Epithelial cell of esophagus (primary cell): ENCODE data around the gene FGF18.
"Not testable (repeated sequence)": the region's sequence is repeated elsewhere in the genome, so short reads cannot be mapped to it uniquely, and the experiment has no call there.

Experiments
- DNase-seq: peaks from one replicate; pipeline ENCODE4 v3.0.0; 2010; ENCODE audit warnings: low read depth
- H3K4me3 ChIP-seq: 2 replicates; pipeline ENCODE4 v1.5.1; 2011; ENCODE audit warnings: mild to moderate bottlenecking, low read length, control low read depth
- TF ChIP-seq, protein P1 (sequence below): IDR thresholded peaks from 2 replicates; pipeline ENCODE4 v1.5.1; 2011; ENCODE audit warnings: low read depth, mild to moderate bottlenecking, low read length, control low read depth, inconsistent platforms; ENCODE audit not compliant: insufficient read depth; ENCODE audit errors: missing control alignments

Gene FGF18

DNA sequence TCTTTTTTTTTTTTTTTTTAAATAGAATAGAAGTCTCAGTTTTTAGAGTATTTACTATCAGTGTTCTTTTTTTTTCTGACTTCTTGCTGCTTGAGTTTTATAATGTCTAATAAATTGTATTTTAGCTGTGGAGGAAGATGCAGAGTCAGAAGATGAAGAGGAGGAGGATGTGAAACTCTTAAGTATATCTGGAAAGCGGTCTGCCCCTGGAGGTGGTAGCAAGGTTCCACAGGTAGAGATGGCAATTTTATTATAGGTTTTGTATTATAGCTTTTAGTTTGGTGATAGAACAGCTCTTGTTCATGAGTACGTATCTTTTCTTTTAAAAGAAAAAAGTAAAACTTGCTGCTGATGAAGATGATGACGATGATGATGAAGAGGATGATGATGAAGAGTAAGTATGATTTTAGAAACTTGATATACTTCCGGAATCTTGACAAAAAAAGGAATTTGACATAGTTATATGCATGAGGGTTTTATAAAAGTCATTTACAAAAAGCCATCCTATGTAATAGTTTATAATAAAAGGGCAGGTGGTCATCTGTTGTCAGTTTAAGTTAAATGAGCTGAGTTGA lies 26.8 kb upstream of the FGF18 start:
- no peak for DNase-seq
- no peak overlapping the region for H3K4me3 ChIP-seq
- TF ChIP-seq, protein P1, sequence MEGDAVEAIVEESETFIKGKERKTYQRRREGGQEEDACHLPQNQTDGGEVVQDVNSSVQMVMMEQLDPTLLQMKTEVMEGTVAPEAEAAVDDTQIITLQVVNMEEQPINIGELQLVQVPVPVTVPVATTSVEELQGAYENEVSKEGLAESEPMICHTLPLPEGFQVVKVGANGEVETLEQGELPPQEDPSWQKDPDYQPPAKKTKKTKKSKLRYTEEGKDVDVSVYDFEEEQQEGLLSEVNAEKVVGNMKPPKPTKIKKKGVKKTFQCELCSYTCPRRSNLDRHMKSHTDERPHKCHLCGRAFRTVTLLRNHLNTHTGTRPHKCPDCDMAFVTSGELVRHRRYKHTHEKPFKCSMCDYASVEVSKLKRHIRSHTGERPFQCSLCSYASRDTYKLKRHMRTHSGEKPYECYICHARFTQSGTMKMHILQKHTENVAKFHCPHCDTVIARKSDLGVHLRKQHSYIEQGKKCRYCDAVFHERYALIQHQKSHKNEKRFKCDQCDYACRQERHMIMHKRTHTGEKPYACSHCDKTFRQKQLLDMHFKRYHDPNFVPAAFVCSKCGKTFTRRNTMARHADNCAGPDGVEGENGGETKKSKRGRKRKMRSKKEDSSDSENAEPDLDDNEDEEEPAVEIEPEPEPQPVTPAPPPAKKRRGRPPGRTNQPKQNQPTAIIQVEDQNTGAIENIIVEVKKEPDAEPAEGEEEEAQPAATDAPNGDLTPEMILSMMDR: no peak

DNA sequence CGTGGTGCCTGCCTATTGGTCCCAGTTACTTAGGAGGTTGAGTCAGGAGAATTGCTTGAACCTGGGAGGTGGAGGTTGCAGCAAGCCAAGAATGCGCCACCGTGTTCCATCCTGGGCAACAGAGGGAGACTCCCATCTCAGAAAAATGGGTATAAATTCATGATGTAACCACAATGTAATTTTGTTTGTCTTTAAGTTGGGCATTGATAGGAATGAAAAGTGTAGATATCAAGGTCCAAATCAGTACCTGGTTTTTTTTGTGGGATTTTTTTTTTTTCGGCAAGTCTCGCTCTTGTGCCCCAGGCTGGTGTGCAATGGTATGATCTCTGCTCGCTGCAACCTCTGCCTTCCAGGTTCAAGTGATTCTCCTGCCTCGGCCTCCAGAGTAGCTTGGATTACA lies 24.4 kb upstream of the FGF18 start:
- no peak for DNase-seq
- H3K4me3 ChIP-seq: no peak overlapping the region
- TF ChIP-seq, protein P1: no peak

DNA sequence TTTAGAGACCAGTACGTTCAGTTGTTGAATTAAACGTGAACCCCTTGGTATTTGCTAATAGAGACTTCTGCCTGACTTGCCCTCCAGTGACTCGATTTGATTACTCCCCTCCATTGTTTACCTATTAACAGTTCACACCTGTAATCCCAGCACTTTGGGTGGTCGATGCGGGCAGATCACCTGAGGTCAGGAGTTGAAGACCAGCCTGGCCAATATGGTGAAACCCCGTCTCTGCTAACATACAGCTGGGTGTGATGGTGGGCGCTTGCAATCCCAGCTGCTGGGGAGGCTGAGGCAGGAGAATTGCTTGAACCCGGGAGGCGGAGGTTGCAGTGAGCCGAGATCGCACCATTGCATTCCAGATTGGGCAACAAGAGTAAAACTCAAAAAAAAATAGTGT lies 22.9 kb upstream of the FGF18 start:
- not testable (repeated sequence) for DNase-seq, H3K4me3 ChIP-seq

DNA sequence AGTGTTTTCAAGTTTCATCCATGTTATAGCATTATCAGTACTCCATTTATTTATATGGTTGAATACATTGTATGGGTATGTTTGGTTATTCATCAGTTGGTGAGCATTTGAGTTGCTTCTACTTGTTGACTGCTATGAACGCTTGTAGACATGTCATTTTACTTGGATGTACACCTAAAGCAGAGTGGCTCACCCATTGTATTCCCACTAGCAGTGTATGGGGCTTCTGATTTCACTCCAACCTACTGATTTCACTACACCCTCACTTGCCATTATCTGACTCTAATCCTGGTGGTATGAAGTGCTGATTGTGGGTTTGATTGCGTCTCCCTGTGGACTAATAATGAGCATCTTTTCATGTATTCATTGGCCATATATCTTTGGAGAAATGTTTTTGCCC lies 22.3 kb upstream of the FGF18 start:
- TF ChIP-seq, protein P1: no peak
- no peak for DNase-seq
- no peak overlapping the region for H3K4me3 ChIP-seq

DNA sequence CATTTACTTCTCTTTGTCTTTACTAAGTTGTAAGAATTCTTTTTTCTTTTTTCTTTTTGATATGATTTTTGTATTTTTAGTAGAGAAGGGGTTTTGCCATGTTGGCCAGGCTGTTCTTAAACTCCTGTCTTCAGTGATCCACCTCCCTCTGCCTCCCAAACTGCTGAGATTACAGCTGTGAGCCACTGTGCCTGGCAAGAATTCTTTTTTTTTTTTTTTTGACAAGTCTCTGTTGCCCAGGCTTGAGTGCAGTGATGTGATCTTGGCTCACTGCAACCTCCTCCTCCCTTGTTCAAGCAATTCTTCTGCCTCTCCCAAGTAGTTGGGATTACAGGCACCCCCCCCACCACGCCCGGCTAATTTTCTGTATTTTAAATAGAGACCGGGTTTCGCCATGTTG lies 21.8 kb upstream of the FGF18 start:
- TF ChIP-seq, protein P1: no peak
- DNase-seq: no peak
- H3K4me3 ChIP-seq: no peak overlapping the region

DNA sequence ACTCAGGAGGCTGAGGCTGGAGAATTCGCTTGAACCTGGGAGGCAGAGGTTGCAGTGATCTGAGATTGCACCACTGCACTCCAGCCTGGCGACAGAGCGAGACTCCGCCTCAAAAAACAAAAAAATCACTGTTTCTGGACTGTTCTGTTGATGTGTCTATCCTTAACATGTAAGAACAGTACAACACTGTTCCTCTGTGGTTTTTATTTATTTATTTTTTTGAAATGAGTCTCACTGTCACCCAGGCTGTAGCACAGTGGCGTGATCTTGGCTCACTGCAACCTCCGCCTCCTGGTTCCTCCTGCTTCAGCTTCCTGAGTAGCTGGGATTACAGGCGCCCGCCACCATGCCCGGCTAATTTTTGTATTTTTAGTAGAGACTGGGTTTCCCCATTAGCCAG lies 20.8 kb upstream of the FGF18 start:
- H3K4me3 ChIP-seq, DNase-seq: not testable (repeated sequence)

DNA sequence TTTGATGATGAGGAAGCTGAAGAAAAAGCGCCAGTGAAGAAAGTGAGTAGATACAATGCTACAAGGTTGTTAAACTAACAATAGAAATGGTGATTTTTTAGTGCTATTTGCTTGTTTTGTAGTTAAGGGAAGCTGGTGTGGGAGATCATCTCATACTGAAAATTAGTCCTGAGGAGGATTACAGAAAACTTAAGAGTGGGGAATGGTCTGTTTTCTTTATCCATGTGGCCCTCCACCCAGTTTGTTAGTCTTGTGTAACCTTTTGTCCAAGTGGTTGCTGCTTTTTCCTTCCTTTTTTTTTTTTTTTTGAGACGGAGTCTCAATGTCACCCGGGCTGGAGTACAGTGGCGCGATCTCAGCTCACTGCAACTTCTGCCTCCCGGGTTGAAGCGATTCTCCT lies 19.3 kb upstream of the FGF18 start:
- H3K4me3 ChIP-seq: no peak overlapping the region
- DNase-seq: no peak
- TF ChIP-seq, protein P1: no peak

DNA sequence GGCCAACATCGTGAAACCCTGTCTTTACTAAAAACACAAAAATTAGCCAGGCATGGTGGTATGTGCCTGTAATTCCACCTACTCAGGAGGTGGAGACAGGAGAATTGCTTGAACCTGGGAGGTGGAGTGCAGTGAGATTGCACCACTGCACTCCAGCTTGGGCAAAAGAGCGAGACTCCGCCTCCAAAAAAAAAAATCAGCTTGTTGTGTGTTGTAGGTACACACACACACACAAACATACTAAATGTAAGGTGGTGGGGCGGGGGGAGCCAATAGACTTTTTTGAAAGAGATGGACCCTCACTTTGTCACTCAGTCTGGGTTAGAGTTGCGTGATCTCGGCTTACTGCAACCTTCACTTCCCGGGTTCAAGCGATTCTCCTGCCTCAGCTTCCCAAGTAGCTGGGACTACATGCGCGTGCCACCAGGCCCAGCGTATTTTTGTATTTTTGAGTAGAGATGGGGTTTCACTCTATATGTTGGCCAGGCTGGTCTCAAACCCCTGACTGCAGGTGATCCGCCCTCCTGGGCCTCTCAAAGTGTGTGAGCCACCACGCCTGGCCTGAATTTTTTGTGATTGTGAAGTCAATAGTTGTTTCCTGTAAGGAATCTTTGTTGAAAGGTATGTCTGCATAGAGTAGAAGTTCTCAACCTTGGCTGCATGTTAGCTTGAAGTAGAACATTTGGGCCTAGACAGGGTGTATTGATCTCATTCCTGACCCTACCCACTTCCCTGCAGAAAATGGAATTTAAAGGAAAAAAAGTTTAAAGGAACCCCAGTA lies 18.1 kb upstream of the FGF18 start:
- TF ChIP-seq, protein P1: no peak
- no peak overlapping the region for H3K4me3 ChIP-seq
- no peak for DNase-seq

DNA sequence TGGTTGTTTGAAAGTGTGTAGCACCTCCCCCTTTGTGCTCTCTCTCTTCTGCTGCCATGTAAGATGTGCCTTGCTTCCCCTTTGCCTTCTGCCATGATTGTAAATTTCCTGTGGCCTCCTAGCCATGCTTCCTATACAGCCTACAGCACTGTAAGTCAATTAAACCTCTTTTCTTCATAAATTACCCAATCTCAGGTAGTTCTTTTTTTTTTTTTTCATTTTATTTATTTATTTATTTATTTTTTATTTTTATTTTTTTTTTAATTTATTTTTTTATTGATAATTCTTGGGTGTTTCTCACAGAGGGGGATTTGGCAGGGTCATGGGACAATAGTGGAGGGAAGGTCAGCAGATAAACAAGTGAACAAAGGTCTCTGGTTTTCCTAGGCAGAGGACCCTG lies 16.7 kb upstream of the FGF18 start:
- not testable (repeated sequence) for H3K4me3 ChIP-seq, DNase-seq
